GM19324 (cell line): Measurements from ENCODE around the gene SPOPL.
"Not testable (repeated sequence)": the region's sequence is repeated elsewhere in the genome, so short reads cannot be mapped to it uniquely, and the experiment has no call there.

Source experiments
- ATAC-seq: cut with Tn5 transposase; IDR thresholded peaks from one replicate; pipeline ENCODE4 v1.9.1; 2021; ENCODE audit warnings: mild to moderate bottlenecking, moderate library complexity; ENCODE audit not compliant: unreplicated experiment, low FRiP score

The SPOPL gene

GRCh38 chr2:138522556-138522955 is 21.0 kb downstream of the SPOPL start:
- peak; percentile 64 for ATAC-seq

- peak; percentile 41 for ATAC-seq
These were observed 21.6 kb downstream of the SPOPL start for GRCh38 chr2:138523018-138523672.

- not testable (repeated sequence) for ATAC-seq
These were observed 22.1 kb downstream of the SPOPL start for GRCh38 chr2:138523673-138524042.

GRCh38 chr2:138524353-138524752 is 22.8 kb downstream of the SPOPL start:
- not testable (repeated sequence) for ATAC-seq

- ATAC-seq, result no peak
These were observed 30.3 kb downstream of the SPOPL start for GRCh38 chr2:138531913-138532312.

- no peak for ATAC-seq
These were observed 33.2 kb downstream of the SPOPL start for GRCh38 chr2:138534791-138535190.

GRCh38 chr2:138536302-138536701 is 34.7 kb downstream of the SPOPL start:
- no peak for ATAC-seq

GRCh38 chr2:138536740-138537139 is 35.2 kb downstream of the SPOPL start:
- no peak for ATAC-seq

GRCh38 chr2:138537170-138537915 is 35.8 kb downstream of the SPOPL start:
- no peak for ATAC-seq

- not testable (repeated sequence) for ATAC-seq
These were observed 42.6 kb downstream of the SPOPL start for GRCh38 chr2:138544206-138544605.

GRCh38 chr2:138548796-138549195 is 47.2 kb downstream of the SPOPL start:
- no peak for ATAC-seq

- ATAC-seq, result no peak
These were observed 48.6 kb downstream of the SPOPL start for GRCh38 chr2:138550172-138550571.

- no peak for ATAC-seq
These were observed 49.2 kb downstream of the SPOPL start for GRCh38 chr2:138550670-138551287.

- no peak for ATAC-seq
These were observed 52.6 kb downstream of the SPOPL start for GRCh38 chr2:138554123-138554522.

GRCh38 chr2:138559641-138560040 is 58.1 kb downstream of the SPOPL start:
- no peak for ATAC-seq

- ATAC-seq, result no peak
These were observed 63.1 kb downstream of the SPOPL start for GRCh38 chr2:138564586-138565229.

- no peak for ATAC-seq
These were observed 63.6 kb downstream of the SPOPL start for GRCh38 chr2:138565230-138565598.

GRCh38 chr2:138572318-138572717 is 70.7 kb downstream of the SPOPL start:
- no peak for ATAC-seq

GRCh38 chr2:138577066-138577465 is 75.5 kb downstream of the SPOPL start:
- ATAC-seq, result no peak

- no peak for ATAC-seq
These were observed 78.0 kb downstream of the SPOPL start for GRCh38 chr2:138579556-138579955.

- no peak for ATAC-seq
These were observed 80.3 kb downstream of the SPOPL start for GRCh38 chr2:138581909-138582308.
